ENCODE results near the gene XPOT. TPM values are rescaled to one million over a fixed set of nuclear protein-coding genes. Genes with fewer than 3 reads are reported as not detected.

The XPOT gene
- total RNA-seq, 1 experiment from 2014 or later: 130 TPM

- WGBS (ENCODE audit: extremely low coverage, insufficient read length, low lambda C conversion rate): no CpG with 5 or more reads among the region's 3 CpGs
- no peak overlapping the region for H2BK20ac ChIP-seq (ENCODE audit: low read depth, low read length, poor library complexity, severe bottlenecking)
Observed at GRCh38 chr12:64486657-64487056, 82.5 kb downstream of the XPOT start.

More at GRCh38 chr12:64486657-64487056, 82.5 kb downstream of the XPOT start:
- H2AK5ac ChIP-seq (ENCODE audit: insufficient read length, low read length): no peak overlapping the region
- no peaks in the 10 kb centered on the region for H3K4me1 ChIP-seq (ENCODE audit: insufficient read depth, low read length)
- no peak overlapping the region for H3K56ac ChIP-seq (ENCODE audit: insufficient read length, low read depth, low read length)
- H3K79me2 ChIP-seq (ENCODE audit: insufficient read depth, low read length): no peaks in the 10 kb centered on the region
- no peak overlapping the region for H3K14ac ChIP-seq (ENCODE audit: insufficient read depth, low read length)
- no peak overlapping the region for H2AFZ ChIP-seq (ENCODE audit: low read length)
- H3K23ac ChIP-seq (ENCODE audit: insufficient read length, low read depth, low read length): no peak overlapping the region
- DNase-seq: no peak
- H2BK120ac ChIP-seq (ENCODE audit: low read depth, low read length, poor library complexity, severe bottlenecking): no peak overlapping the region
- H3K9me3 ChIP-seq (ENCODE audit: control insufficient read depth, low read depth, low read length): no peaks in the 10 kb centered on the region
- H3K18ac ChIP-seq (ENCODE audit: insufficient read length, low read depth, low read length): no peak overlapping the region
- H3K4me3 Mint-ChIP-seq: no peak overlapping the region
- H3K4me1 Mint-ChIP-seq: no peaks in the 10 kb centered on the region
- H4K5ac ChIP-seq (ENCODE audit: insufficient read length, low read depth, low read length): no peak overlapping the region
- H3K79me1 ChIP-seq (ENCODE audit: insufficient read depth, low read depth, low read length, poor library complexity, severe bottlenecking): no peaks in the 10 kb centered on the region
- H2BK5ac ChIP-seq (ENCODE audit: insufficient read length, low read length): no peak overlapping the region
- H3K9me3 Mint-ChIP-seq: no peaks in the 10 kb centered on the region
- H2BK15ac ChIP-seq (ENCODE audit: low read depth, low read length): no peak overlapping the region
- TF ChIP-seq CTCF (conservative IDR thresholded peaks at IDR 0.05): no peak
- no peaks in the 10 kb centered on the region for H3K27me3 Mint-ChIP-seq (ENCODE audit: low read depth)
- H4K8ac ChIP-seq (replicated peaks; ENCODE audit: insufficient read length, low read depth, low read length): no peak overlapping the region
- no peaks in the 10 kb centered on the region for H3K27me3 ChIP-seq (ENCODE audit: insufficient read depth, low read length)
- no peak overlapping the region for H3K9ac ChIP-seq (ENCODE audit: extremely low read depth, insufficient read length, low read length)
- H4K91ac ChIP-seq (ENCODE audit: insufficient read length, low read depth, low read length): no peak overlapping the region
- no peak overlapping the region for H3K27ac ChIP-seq (ENCODE audit: insufficient read length, low read depth, low read length)
- no peaks in the 10 kb centered on the region for H4K20me1 ChIP-seq (ENCODE audit: control insufficient read depth, insufficient read depth, insufficient read length)
- no peaks in the 10 kb centered on the region for H3K23me2 ChIP-seq (ENCODE audit: insufficient read length, low read depth, low read length, poor library complexity, severe bottlenecking)
- H2BK12ac ChIP-seq (ENCODE audit: insufficient read length, low read depth, low read length): no peak overlapping the region
- peaks cover 16 to 68% (median 46%) of the 10 kb centered on the region in 3 experiments; a peak in 6 of 7 replicates for H3K36me3 Mint-ChIP-seq (ENCODE audit: insufficient read depth in 1 of 3, low read depth in 3 of 3)
- H3K4ac ChIP-seq (ENCODE audit: low read depth, low read length): no peak overlapping the region
- no peak overlapping the region for H3T11ph ChIP-seq (ENCODE audit: low read length)
- no peak overlapping the region for H3K27ac Mint-ChIP-seq
- H3K4me2 ChIP-seq (ENCODE audit: insufficient read depth, insufficient read length, low read length): no peak overlapping the region
